Activated naive CD8-positive, alpha-beta T cell (primary cell): ENCODE results near the gene COL25A1.
"Not testable (repeated sequence)": the region's sequence is repeated elsewhere in the genome, so short reads cannot be mapped to it uniquely, and the experiment has no call there.

Experiments
- H3K27ac Mint-ChIP-seq: one replicate; pipeline ENCODE4 v1.8.0; 2021; ENCODE audit warnings: mixed read lengths
- H3K27me3 Mint-ChIP-seq: one replicate; pipeline ENCODE4 v1.8.0; 2021; ENCODE audit warnings: mixed read lengths
- H3K36me3 Mint-ChIP-seq: one replicate; pipeline ENCODE4 v1.8.0; 2021; ENCODE audit warnings: mixed read lengths
- H3K4me1 Mint-ChIP-seq: one replicate; pipeline ENCODE4 v1.8.0; 2021; ENCODE audit warnings: low read depth, mixed read lengths
- H3K4me3 Mint-ChIP-seq: one replicate; pipeline ENCODE4 v1.8.0; 2021; ENCODE audit warnings: mild to moderate bottlenecking, mixed read lengths
- H3K9me3 Mint-ChIP-seq: one replicate; pipeline ENCODE4 v1.8.0; 2021; ENCODE audit warnings: low read depth, mixed read lengths

COL25A1 gene

GRCh38 chr4:109032671-109033070, 269.8 kb downstream of the COL25A1 start:
- H3K9me3 Mint-ChIP-seq: no peaks in the 10 kb centered on the region
- H3K27me3 Mint-ChIP-seq: peaks cover 3% of the 10 kb centered on the region
- H3K36me3 Mint-ChIP-seq: no peaks in the 10 kb centered on the region
- no peak overlapping the region for H3K4me3 Mint-ChIP-seq
- no peak overlapping the region for H3K27ac Mint-ChIP-seq
- H3K4me1 Mint-ChIP-seq: no peaks in the 10 kb centered on the region

- no peak overlapping the region for H3K4me3 Mint-ChIP-seq
- H3K27me3 Mint-ChIP-seq: peaks cover 3% of the 10 kb centered on the region
- H3K9me3 Mint-ChIP-seq: no peaks in the 10 kb centered on the region
- H3K36me3 Mint-ChIP-seq: no peaks in the 10 kb centered on the region
- no peak overlapping the region for H3K27ac Mint-ChIP-seq
- no peaks in the 10 kb centered on the region for H3K4me1 Mint-ChIP-seq
Observed at GRCh38 chr4:109029987-109030386, 272.5 kb downstream of the COL25A1 start.

GRCh38 chr4:109027016-109027500, 275.4 kb downstream of the COL25A1 start:
- no peaks in the 10 kb centered on the region for H3K4me1 Mint-ChIP-seq
- no peak overlapping the region for H3K4me3 Mint-ChIP-seq
- peaks cover under 1% of the 10 kb centered on the region for H3K36me3 Mint-ChIP-seq
- peaks cover 5% of the 10 kb centered on the region for H3K9me3 Mint-ChIP-seq
- no peaks in the 10 kb centered on the region for H3K27me3 Mint-ChIP-seq
- H3K27ac Mint-ChIP-seq: no peak overlapping the region

DNA sequence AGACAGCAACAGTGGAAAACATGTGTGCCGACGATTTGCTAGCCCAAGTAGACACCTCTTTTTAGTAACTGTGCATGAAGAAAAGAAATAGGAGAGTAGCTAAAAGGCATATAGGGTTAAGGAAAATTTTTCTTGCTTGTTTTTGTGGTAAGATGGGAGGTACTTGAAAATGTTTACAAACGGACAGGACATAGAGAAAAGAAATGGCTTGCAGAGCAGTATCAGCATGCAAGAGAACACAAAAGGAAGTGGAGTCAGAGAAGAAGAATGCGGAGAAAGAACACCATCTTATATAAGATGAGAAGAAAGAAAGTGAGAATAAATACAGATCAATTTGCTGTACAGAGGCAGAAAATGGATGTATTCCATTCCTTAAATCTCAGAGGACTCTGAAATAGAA, 275.9 kb downstream of the COL25A1 start:
- Mint-ChIP-seq H3K4me1 (no peaks in the 10 kb centered on the region), H3K36me3 (peaks cover 2% of the 10 kb centered on the region), H3K4me3 (no peak overlapping the region), H3K27me3 (no peaks in the 10 kb centered on the region), H3K9me3 (peaks cover 7% of the 10 kb centered on the region), H3K27ac (no peak overlapping the region)

GRCh38 chr4:109025471-109026076, 276.9 kb downstream of the COL25A1 start:
- H3K27me3 Mint-ChIP-seq: no peaks in the 10 kb centered on the region
- no peaks in the 10 kb centered on the region for H3K4me1 Mint-ChIP-seq
- H3K9me3 Mint-ChIP-seq: peaks cover 14% of the 10 kb centered on the region
- no peak overlapping the region for H3K4me3 Mint-ChIP-seq
- H3K36me3 Mint-ChIP-seq: peaks cover 2% of the 10 kb centered on the region
- H3K27ac Mint-ChIP-seq: no peak overlapping the region

DNA sequence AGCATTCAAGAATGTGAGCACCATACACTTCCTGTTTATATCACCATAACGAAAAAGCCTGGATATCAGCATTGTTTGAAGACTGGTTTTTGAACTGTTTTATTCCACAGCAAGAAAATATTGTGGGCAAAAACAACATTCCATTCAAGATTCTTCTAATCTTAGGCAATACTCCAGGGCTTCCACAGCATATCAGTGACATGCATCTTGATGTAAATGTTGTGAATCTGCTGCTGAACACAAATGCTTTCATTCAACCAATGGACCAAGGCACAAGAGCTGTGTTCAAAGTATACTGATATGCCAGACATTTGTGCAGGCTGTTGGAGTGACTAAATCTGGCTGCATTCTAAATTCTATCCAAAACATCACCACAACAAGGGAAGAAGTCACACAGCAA, 279.5 kb downstream of the COL25A1 start:
- H3K27me3 Mint-ChIP-seq: peaks cover 4% of the 10 kb centered on the region
- H3K4me1 Mint-ChIP-seq: no peaks in the 10 kb centered on the region
- peaks cover 3% of the 10 kb centered on the region for H3K36me3 Mint-ChIP-seq
- no peak overlapping the region for H3K4me3 Mint-ChIP-seq
- H3K9me3 Mint-ChIP-seq: peaks cover 14% of the 10 kb centered on the region
- H3K27ac Mint-ChIP-seq: no peak overlapping the region

- H3K4me3 Mint-ChIP-seq, H3K36me3 Mint-ChIP-seq, H3K27ac Mint-ChIP-seq, H3K27me3 Mint-ChIP-seq, H3K4me1 Mint-ChIP-seq: not testable (repeated sequence)
- peaks cover 14% of the 10 kb centered on the region for H3K9me3 Mint-ChIP-seq
Observed at GRCh38 chr4:109021630-109022029, 280.8 kb downstream of the COL25A1 start.

DNA sequence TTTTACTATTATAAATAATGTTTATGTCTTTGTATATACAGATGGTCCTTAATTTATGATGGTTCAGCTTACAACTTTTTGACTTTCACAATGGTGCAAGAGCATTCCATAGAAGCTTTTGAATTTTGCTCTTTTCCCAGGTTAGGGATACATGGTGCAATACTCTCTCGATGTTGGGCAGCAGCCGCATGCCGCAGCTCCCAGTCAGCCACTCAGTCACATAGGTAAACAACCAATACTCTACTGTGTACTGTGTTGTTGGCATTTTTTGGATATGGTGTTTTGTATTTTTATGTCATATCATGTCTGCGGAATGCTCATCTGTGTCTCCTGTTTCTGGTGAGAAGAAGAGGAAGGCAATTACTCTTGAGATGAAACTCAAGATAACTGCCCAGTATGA, 281.6 kb downstream of the COL25A1 start:
- Mint-ChIP-seq H3K9me3 (peaks cover 14% of the 10 kb centered on the region), H3K4me1 (no peaks in the 10 kb centered on the region), H3K4me3 (no peak overlapping the region)

GRCh38 chr4:109016200-109016599, 286.3 kb downstream of the COL25A1 start:
- Mint-ChIP-seq H3K4me3 (no peak overlapping the region), H3K9me3 (peaks cover 4% of the 10 kb centered on the region), H3K27me3 (peaks cover 9% of the 10 kb centered on the region), H3K36me3 (peaks cover 2% of the 10 kb centered on the region), H3K4me1 (no peaks in the 10 kb centered on the region), H3K27ac (no peak overlapping the region)

More for the DNA sequence above, 281.6 kb downstream of the COL25A1 start:
- no peak overlapping the region for H3K27ac Mint-ChIP-seq
- peaks cover 8% of the 10 kb centered on the region for H3K27me3 Mint-ChIP-seq
- peaks cover 3% of the 10 kb centered on the region for H3K36me3 Mint-ChIP-seq

GRCh38 chr4:109015413-109015810, 287.0 kb downstream of the COL25A1 start:
- Mint-ChIP-seq H3K27me3 (peaks cover 9% of the 10 kb centered on the region), H3K27ac (no peak overlapping the region), H3K9me3 (no peaks in the 10 kb centered on the region), H3K4me3 (no peak overlapping the region), H3K36me3 (peaks cover 2% of the 10 kb centered on the region), H3K4me1 (no peaks in the 10 kb centered on the region)

DNA sequence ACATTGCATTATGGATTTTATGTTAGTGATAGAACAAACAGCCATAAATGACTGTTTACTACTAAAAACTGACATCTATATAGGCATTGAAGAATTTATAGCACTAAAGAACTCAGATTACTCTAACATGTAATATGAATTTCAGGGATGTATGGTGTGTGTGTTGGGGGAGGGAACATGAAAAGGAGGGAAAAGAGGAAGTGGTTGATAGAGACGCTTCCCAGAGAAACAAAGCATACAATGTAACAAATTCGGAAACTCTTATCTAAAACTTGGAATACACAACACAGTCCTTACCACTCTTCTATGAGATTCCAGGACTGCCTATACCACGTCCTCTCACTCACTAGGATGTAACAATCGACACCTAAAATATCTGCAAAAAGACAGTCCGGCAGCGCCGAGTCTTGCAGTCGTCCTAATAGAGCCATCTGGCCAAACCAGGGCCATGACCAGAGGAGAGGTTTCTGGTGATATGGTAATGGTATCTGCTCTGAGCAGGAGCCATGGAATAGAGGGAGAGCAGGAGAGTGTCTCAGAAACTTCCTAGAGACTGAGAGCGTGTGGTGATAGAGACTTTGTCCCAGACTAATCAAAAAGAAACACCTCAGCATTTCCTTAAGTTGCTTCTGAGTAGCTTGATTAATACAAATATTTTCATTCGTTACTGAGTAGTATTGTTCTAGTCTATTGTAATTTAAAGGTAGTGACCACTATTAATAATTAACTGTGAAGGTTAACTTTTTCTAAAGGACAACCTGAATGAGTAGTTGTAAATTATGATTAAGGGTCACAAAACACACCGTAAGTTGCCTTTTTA, 287.7 kb downstream of the COL25A1 start:
- peaks cover 9% of the 10 kb centered on the region for H3K27me3 Mint-ChIP-seq
- H3K9me3 Mint-ChIP-seq: no peaks in the 10 kb centered on the region
- no peaks in the 10 kb centered on the region for H3K4me1 Mint-ChIP-seq
- peaks cover 2% of the 10 kb centered on the region for H3K36me3 Mint-ChIP-seq
- H3K27ac Mint-ChIP-seq: no peak overlapping the region
- no peak overlapping the region for H3K4me3 Mint-ChIP-seq

GRCh38 chr4:109012286-109012880, 290.1 kb downstream of the COL25A1 start:
- Mint-ChIP-seq H3K9me3 (no peaks in the 10 kb centered on the region), H3K4me1 (no peaks in the 10 kb centered on the region), H3K4me3 (no peak overlapping the region), H3K27me3 (peaks cover 5% of the 10 kb centered on the region), H3K27ac (no peak overlapping the region), H3K36me3 (no peaks in the 10 kb centered on the region)

GRCh38 chr4:109011241-109012026, 291.0 kb downstream of the COL25A1 start:
- H3K36me3 Mint-ChIP-seq: no peaks in the 10 kb centered on the region

GRCh38 chr4:109010521-109010920, 291.9 kb downstream of the COL25A1 start:
- H3K27me3 Mint-ChIP-seq: peaks cover 1% of the 10 kb centered on the region
- no peak overlapping the region for H3K4me3 Mint-ChIP-seq
- H3K36me3 Mint-ChIP-seq: no peaks in the 10 kb centered on the region
- H3K27ac Mint-ChIP-seq: no peak overlapping the region
- H3K9me3 Mint-ChIP-seq: no peaks in the 10 kb centered on the region
- H3K4me1 Mint-ChIP-seq: peaks cover 1% of the 10 kb centered on the region

More at GRCh38 chr4:109011241-109012026, 291.0 kb downstream of the COL25A1 start:
- Mint-ChIP-seq H3K4me3 (no peak overlapping the region), H3K4me1 (no peaks in the 10 kb centered on the region), H3K27me3 (peaks cover 3% of the 10 kb centered on the region), H3K9me3 (no peaks in the 10 kb centered on the region), H3K27ac (no peak overlapping the region)

DNA sequence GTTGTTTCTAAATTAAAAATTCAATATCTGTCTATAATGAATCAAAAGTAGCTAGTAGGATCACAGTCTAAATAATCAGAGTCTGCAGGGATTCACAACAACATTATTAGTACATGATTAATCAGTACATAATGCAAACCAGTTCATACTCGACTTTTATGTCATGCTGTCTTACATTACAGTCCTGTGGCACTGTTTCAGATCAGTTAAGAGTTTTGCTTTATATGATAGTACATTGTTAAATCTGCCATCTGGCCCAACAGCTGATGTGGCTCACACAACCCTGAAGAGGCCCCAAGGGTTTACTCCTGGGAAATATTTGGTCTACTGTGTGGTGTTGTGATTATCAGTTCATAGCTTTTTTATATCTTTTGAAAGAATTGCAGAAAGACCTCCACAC, 292.5 kb downstream of the COL25A1 start:
- no peaks in the 10 kb centered on the region for H3K9me3 Mint-ChIP-seq
- H3K4me3 Mint-ChIP-seq: no peak overlapping the region
- H3K27ac Mint-ChIP-seq: no peak overlapping the region
- H3K36me3 Mint-ChIP-seq: no peaks in the 10 kb centered on the region
- peaks cover 1% of the 10 kb centered on the region for H3K4me1 Mint-ChIP-seq
- H3K27me3 Mint-ChIP-seq: peaks cover 1% of the 10 kb centered on the region
